ENCODE data around the gene NID2.

The NID2 gene

DNA sequence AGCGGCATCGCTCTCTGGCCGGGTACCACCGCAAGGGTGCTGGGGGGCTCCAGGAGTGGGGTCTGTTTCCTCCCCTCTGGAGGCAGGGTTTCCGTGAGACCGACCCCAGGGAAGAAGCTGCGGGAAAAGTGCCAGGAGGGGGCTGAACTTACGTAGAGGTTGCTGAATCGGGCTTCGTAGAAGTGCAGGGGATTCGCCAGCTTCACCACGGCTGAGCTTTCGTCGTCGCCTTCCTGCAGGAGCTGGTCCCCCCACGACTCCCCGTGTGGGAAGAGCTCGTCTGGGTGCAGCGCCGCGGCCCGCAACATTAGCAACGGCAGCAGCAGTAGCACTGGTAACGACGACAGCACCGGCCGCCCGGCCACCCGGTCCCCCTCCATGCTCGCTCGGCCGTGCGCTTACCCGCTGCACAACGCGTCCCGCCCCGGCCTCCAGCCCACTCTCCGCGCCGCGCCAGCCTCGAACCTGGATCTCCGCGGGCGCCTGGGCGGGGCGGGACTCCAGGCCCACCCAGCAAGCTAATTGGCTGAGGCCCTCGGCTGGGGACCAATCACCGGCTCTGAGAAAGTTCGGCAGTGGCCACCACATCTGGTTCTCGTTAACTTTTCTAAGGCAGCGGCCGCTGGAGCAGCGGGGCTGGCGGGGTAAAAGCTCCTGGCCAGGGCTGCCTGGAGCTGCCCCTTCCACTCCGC is at the start of gene NID2:
NID2 (minus strand) TSS at position 445 of the 692 bp plus-strand sequence; CDS start at position 380, 65 bp downstream.
- FAIRE-seq: no peak

GRCh38 chr14:52117111-52117832 is 48.4 kb upstream of the NID2 start:
- FAIRE-seq: no peak

DNA sequence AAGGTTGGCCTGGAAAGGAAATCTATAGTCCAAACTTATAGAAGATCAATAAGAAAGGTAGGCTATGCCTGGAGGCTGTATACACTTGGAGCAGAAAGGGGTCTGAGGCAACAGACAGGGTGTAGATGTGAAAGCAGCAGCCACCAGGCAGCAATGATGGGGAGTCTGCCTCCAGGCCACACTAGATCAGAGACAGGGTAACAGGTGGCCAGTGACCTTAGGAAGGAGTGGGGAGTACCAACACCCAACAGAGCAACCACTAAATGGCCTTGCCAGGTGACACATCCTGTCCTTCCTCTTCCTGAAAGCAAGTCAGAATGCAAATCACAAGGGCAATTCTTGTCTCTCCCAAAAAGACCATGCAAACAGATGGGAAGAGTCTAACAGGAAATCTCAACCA is 46.4 kb upstream of the NID2 start:
- no peak for FAIRE-seq

GRCh38 chr14:52112336-52113018 is 43.6 kb upstream of the NID2 start:
- no peak for FAIRE-seq

DNA sequence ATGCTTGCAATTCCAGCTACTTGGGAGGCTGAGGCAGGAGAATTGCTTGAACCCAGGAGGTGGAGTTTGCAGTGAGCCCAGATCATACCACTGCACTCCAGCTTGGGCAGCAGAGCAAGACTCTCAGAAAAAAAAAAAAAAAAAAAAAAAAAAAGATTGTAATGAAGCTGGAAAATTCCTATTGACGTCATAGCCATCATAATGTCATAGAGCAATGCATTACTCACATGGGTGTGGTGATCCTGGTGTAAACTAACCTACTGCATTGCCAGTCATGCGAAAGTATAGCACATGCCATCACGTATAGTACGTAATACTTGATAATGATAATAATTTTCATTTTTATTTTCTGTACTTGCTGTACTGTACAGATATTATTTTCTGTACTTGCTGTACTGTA is 42.7 kb upstream of the NID2 start:
- FAIRE-seq: no peak

- no peak for FAIRE-seq
These were observed 41.7 kb upstream of the NID2 start for GRCh38 chr14:52110441-52111086.

DNA sequence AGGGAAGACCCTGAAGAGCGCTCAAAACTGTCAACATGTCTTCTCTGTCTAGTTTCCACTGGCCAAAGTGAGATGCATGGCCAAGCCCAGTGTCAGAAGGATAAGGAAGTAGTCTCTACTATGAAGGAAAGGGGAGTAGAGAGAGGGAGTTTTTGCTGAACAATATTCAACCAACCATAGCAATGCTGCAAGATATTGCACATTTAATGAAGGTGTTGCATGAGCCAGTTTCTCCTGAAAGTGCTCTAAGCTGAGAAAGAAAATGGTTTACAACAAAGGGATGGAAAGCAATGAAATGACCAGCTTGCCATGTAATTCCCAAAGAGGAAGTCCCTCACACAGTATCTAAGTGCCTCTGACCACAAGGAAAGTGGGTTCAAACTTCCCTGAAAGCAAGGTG is 40.0 kb upstream of the NID2 start:
- no peak for FAIRE-seq

GRCh38 chr14:52106840-52107239 is 38.0 kb upstream of the NID2 start:
- FAIRE-seq: no peak

DNA sequence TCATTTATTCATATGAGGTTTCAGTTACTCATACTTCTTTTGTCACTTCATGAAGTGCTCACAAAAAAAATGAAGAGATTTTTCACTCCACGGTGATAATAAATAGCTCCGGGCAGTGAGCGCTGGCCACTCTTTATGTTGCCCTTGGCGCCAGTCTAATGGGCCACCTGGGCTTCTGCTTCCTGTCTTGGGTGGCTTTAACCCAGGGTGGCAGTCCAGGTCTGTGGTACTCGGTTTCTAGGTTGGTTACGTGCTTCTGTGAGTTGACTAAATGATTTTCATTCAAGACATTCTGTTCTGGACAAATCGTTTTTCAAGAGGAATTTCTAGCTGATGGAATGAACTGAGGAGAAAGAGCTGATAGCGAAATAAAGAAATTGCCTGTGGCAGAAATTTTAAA is 34.6 kb upstream of the NID2 start:
- no peak for FAIRE-seq

DNA sequence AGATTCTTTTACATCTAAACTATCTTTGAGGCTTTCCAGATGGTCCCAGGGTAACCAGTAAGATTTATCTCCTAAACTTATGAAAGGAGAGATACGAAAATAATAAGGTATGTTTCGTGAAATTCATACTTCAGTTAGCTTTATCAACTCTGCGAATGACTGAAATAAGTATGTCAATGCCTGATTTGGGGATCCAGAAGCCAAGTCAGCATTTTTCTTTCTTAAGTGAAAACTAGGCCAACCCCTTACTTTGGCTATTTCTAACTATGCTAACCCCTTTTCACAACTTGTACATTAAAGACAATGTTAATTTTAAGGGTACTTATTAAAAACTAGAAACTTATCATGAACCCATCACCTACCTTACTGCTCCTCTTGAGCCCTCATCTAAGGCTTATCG is 26.9 kb upstream of the NID2 start:
- FAIRE-seq: no peak

- no peak for FAIRE-seq
These were observed 26.5 kb upstream of the NID2 start for GRCh38 chr14:52095336-52095735.

DNA sequence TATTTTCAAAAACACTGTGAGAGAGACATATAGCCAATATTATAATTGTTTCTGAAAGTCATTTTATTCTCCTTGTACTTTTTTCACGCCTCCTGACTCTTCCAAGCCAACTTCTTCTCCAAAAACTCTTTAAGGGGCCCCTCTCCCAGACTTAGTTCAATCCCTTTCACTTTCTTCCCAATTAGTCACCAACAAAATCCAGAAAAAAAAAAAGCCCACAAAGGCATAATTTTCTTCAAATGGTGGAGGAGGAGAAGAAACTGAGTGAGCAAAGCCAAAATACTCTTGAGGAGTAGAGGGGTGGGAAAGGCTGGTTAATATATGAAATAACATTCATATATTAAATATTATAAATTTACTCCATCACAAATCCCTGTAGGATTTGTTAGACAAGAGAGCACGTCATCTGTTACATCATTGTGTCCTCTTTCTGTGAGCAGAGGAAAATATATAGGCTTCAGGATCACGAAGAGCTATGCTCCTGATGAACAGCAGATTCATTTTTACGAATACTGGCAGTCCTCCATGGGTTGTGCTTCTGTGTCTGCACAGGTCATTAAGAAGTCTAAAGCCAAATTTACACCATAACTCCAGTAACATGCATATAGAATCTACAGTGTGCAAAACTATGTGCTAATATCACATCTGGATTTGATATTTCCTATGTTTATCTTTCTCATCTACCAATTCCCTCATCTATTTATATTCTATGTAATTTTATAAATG is 25.9 kb upstream of the NID2 start:
- no peak for FAIRE-seq

GRCh38 chr14:52091928-52092327 is 23.1 kb upstream of the NID2 start:
- FAIRE-seq: no peak

GRCh38 chr14:52090936-52091335 is 22.1 kb upstream of the NID2 start:
- FAIRE-seq: no peak

DNA sequence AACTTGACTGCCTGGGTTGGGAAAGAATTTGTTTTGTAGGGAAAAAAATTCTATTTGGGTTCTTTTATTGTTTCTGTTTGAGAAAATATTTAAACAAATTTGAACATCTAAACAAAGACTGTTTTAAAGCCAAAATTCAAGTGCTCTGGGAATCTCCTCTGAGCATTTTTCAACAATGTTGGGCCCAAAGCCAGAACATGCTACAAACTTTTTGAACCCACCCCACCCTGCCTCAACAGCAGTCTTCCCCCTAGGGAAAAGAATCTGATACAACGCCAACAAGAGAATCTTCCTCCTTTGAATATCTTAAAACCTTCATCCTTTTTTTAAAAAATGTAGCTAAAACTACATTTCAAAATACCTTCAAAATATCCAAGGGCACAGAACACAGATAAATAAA is 20.4 kb upstream of the NID2 start:
- FAIRE-seq: no peak

GRCh38 chr14:52086711-52087110 is 17.9 kb upstream of the NID2 start:
- no peak for FAIRE-seq

GRCh38 chr14:52082903-52083302 is 14.0 kb upstream of the NID2 start:
- FAIRE-seq: no peak

DNA sequence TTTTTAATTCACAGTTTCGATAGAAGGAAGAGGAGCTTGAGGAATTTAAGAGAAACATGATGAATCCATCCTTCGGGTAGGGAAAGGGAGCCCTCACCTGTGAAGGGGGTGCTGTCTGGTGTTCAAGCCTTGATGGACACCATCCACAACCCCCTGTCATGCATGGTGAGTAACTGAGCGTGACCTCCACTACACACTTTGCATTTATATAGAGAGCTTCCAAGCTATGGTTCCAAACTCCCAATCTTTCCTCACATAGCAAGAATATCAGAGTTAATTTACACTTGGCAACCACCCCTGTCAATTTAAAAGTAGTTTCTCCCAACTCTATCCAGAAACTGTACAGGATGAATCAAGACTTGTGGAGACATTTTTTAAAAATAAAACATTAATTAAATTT is 13.1 kb upstream of the NID2 start:
- no peak for FAIRE-seq

GRCh38 chr14:52080808-52081755 is 12.2 kb upstream of the NID2 start:
- no peak for FAIRE-seq

- no peak for FAIRE-seq
These were observed 11.4 kb upstream of the NID2 start for GRCh38 chr14:52080158-52080800.

All from G401.6 (cell line).